OCI-LY1 (cell line): ENCODE measurements around the gene PXDN.

ENCODE experiments used
- EZH2 ChIP-seq: fragments of 200-600 bp; sonication (generic), shearing (Covaris generic); IDR thresholded peaks from 2 replicates; pipeline ENCODE4 v1.8.0; 2017; ENCODE audit warnings: borderline replicate concordance, mixed run types, mild to moderate bottlenecking, antibody characterized with exemption, low read length, moderate library complexity, mixed read lengths
- TF ChIP-seq, protein P1 (sequence below): fragments of 200-600 bp; sonication (generic), shearing (Covaris generic); IDR thresholded peaks from 2 replicates; pipeline ENCODE4 v1.5.1; 2017; ENCODE audit warnings: mild to moderate bottlenecking, antibody characterized with exemption, low read length, moderate library complexity, mixed read lengths

DNA sequence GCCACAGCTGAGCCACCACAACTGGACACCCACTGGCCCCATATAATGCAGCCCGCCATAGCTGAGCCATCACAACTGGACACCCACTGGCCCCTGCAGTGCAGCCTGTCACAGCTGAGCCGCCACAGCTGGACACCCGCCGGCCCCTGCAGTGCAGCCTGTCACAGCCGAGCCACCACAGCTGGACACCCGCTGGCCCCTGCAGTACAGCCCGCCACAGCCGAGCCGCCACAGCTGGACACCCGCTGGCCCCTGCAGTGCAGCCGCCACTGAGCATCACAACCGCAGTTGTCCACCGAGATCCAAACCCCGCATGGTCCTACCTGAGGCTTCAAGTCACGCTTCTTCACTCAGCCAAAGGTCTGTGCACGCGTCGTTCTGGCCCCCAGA is 134.2 kb downstream of the PXDN start:
- TF ChIP-seq, protein P1, sequence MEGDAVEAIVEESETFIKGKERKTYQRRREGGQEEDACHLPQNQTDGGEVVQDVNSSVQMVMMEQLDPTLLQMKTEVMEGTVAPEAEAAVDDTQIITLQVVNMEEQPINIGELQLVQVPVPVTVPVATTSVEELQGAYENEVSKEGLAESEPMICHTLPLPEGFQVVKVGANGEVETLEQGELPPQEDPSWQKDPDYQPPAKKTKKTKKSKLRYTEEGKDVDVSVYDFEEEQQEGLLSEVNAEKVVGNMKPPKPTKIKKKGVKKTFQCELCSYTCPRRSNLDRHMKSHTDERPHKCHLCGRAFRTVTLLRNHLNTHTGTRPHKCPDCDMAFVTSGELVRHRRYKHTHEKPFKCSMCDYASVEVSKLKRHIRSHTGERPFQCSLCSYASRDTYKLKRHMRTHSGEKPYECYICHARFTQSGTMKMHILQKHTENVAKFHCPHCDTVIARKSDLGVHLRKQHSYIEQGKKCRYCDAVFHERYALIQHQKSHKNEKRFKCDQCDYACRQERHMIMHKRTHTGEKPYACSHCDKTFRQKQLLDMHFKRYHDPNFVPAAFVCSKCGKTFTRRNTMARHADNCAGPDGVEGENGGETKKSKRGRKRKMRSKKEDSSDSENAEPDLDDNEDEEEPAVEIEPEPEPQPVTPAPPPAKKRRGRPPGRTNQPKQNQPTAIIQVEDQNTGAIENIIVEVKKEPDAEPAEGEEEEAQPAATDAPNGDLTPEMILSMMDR, result no peak
- TF ChIP-seq EZH2, result no peak
